Upper lobe of right lung (tissue), 1 donor: ENCODE measurements around the gene C3AR1. TPM values are rescaled to one million over a fixed set of nuclear protein-coding genes. Genes with fewer than 3 reads are reported as not detected.

Source experiments
- ATAC-seq: fragments of 200-7000 bp; cut with Tn5 transposase; one replicate; pipeline ENCODE4 v1.9.1; 2020; ENCODE audit warnings: mild to moderate bottlenecking, moderate library complexity
- DNase-seq: peaks from one replicate; pipeline ENCODE4 v3.0.0-alpha.2; 2020
- H3K27ac ChIP-seq: fragments of 200-600 bp; one replicate; pipeline ENCODE4 v1.8.0; 2022
- H3K27me3 ChIP-seq: fragments of 200-600 bp; one replicate; pipeline ENCODE4 v1.8.0; 2022; ENCODE audit warnings: mild to moderate bottlenecking
- H3K36me3 ChIP-seq: fragments of 200-600 bp; one replicate; pipeline ENCODE4 v1.8.0; 2022
- H3K4me1 ChIP-seq: fragments of 200-600 bp; one replicate; pipeline ENCODE4 v1.8.0; 2022
- H3K4me3 ChIP-seq: fragments of 200-600 bp; one replicate; pipeline ENCODE4 v1.8.0; 2022; ENCODE audit warnings: mild to moderate bottlenecking
- H3K9me3 ChIP-seq: fragments of 200-600 bp; one replicate; pipeline ENCODE4 v1.8.0; 2022
- CTCF ChIP-seq: fragments of 200-600 bp; IDR thresholded peaks from one replicate; pipeline ENCODE4 v1.8.0; 2022; ENCODE audit warnings: antibody characterized with exemption
- intact Hi-C: fragments of 100-400 bp; cut with DNase I; formaldehyde crosslinking; loops from one replicate; pipeline ENCODE4 v1.11.0; 2022
- total RNA-seq: library from RNA; stranded (reverse); fragmentation: NEBNext Ultra II Directional; extraction: Animal tissue kit (Norgen Biotek cat#: 25700); gene quantifications from one replicate; pipeline ENCODE4 v1.2.1, GENCODE V29; 2021
- donor health status: DM: no; HTN: yes; CAD: no; lungs with severe emphysema.

Gene C3AR1
- total RNA-seq, 1 donor from 2014 or later: 45.0 TPM

- DNase-seq (peak; percentile 83), ATAC-seq (peak; percentile 90)
- Histone ChIP-seq H3K4me1 (no peaks in the 10 kb centered on the region), H3K36me3 (peaks cover 76% of the 10 kb centered on the region), H3K27me3 (no peaks in the 10 kb centered on the region), H3K9me3 (no peaks in the 10 kb centered on the region), H3K4me3 (no peak overlapping the region), H3K27ac (no peak overlapping the region)
- TF ChIP-seq CTCF: no peak
- intact Hi-C loops: no loop called here
Measured at GRCh38 chr12:8052679-8053078, 13.5 kb downstream of the C3AR1 start.

GRCh38 chr12:8050600-8051250 lies 15.4 kb downstream of the C3AR1 start:
- Histone ChIP-seq H3K36me3 (peaks cover 94% of the 10 kb centered on the region), H3K27ac (no peak overlapping the region), H3K27me3 (no peaks in the 10 kb centered on the region), H3K9me3 (no peaks in the 10 kb centered on the region), H3K4me1 (peaks cover 4% of the 10 kb centered on the region), H3K4me3 (no peak overlapping the region)
- no peak for TF ChIP-seq CTCF
- ATAC-seq (no peak), DNase-seq (no peak)
- intact Hi-C loops: no loop called here

GRCh38 chr12:8048906-8049305 lies 17.3 kb downstream of the C3AR1 start:
- peaks cover 95% of the 10 kb centered on the region for H3K36me3 ChIP-seq
- H3K4me3 ChIP-seq: no peak overlapping the region
- TF ChIP-seq CTCF: no peak
- DNase-seq: no peak
- peaks cover 4% of the 10 kb centered on the region for H3K4me1 ChIP-seq
- intact Hi-C loops: no loop called here
- H3K27me3 ChIP-seq: no peaks in the 10 kb centered on the region
- no peak for ATAC-seq
- H3K27ac ChIP-seq: no peak overlapping the region
- no peaks in the 10 kb centered on the region for H3K9me3 ChIP-seq

- peaks cover 95% of the 10 kb centered on the region for H3K36me3 ChIP-seq
Measured at GRCh38 chr12:8047842-8048241, 18.3 kb downstream of the C3AR1 start.

GRCh38 chr12:8045952-8046944 lies 19.9 kb downstream of the C3AR1 start:
- TF ChIP-seq CTCF: peak; percentile 90
- H3K27me3 ChIP-seq: no peaks in the 10 kb centered on the region
- no peaks in the 10 kb centered on the region for H3K9me3 ChIP-seq
- no peak overlapping the region for H3K4me3 ChIP-seq
- H3K27ac ChIP-seq: no peak overlapping the region
- H3K36me3 ChIP-seq: peaks cover 95% of the 10 kb centered on the region
- peaks cover 4% of the 10 kb centered on the region for H3K4me1 ChIP-seq
- ATAC-seq (peak; percentile 91), DNase-seq (peak; percentile 86)
- intact Hi-C loops: no loop called here

More at GRCh38 chr12:8047842-8048241, 18.3 kb downstream of the C3AR1 start:
- Histone ChIP-seq H3K4me1 (peaks cover 4% of the 10 kb centered on the region), H3K27me3 (no peaks in the 10 kb centered on the region), H3K4me3 (no peak overlapping the region), H3K9me3 (no peaks in the 10 kb centered on the region), H3K27ac (no peak overlapping the region)
- DNase-seq: no peak
- intact Hi-C loops: no loop called here
- peak; percentile 14 for ATAC-seq
- no peak for TF ChIP-seq CTCF
